HPDE6-E6E7 (cell line): ENCODE measurements around the gene MYOM3.

Source experiments
- DNase-seq: peaks from one replicate; pipeline ENCODE4 v3.0.0; 2011; ENCODE audit warnings: missing footprints; ENCODE audit errors: extremely low spot score

The MYOM3 gene

GRCh38 chr1:24111996-24112779 lies at the start of gene MYOM3:
Gene MYOM3, minus strand, starts transcription at chr1:24112135. Its CDS starts 3,499 bp downstream, at chr1:24108636.
- peak; percentile 67 for DNase-seq

- DNase-seq = no peak
These were observed 49.3 kb upstream of the MYOM3 start for GRCh38 chr1:24161270-24161669.

GRCh38 chr1:24159366-24159765 lies 47.4 kb upstream of the MYOM3 start:
- no peak for DNase-seq

- no peak for DNase-seq
These were observed 46.1 kb upstream of the MYOM3 start for GRCh38 chr1:24157918-24158481.

GRCh38 chr1:24156542-24157260 lies 44.8 kb upstream of the MYOM3 start:
- no peak for DNase-seq

- no peak for DNase-seq
These were observed 43.3 kb upstream of the MYOM3 start for GRCh38 chr1:24155011-24155782.

GRCh38 chr1:24154215-24154614 lies 42.3 kb upstream of the MYOM3 start:
- DNase-seq = no peak

- no peak for DNase-seq
These were observed 40.9 kb upstream of the MYOM3 start for GRCh38 chr1:24152631-24153494.

GRCh38 chr1:24151175-24151533 lies 39.2 kb upstream of the MYOM3 start:
- DNase-seq = no peak

- DNase-seq = peak; percentile 79
These were observed 38.6 kb upstream of the MYOM3 start for GRCh38 chr1:24150234-24151174.

GRCh38 chr1:24149866-24150233 lies 37.9 kb upstream of the MYOM3 start:
- DNase-seq = peak; percentile 84

- DNase-seq = no peak
These were observed 35.9 kb upstream of the MYOM3 start for GRCh38 chr1:24147816-24148215.

- DNase-seq = no peak
These were observed 35.3 kb upstream of the MYOM3 start for GRCh38 chr1:24147194-24147593.

- DNase-seq = peak; percentile 85
These were observed 30.9 kb upstream of the MYOM3 start, which contains the start of gene IL22RA1 for GRCh38 chr1:24142546-24143534. Gene IL22RA1, minus strand, starts transcription at chr1:24143140. Its CDS starts 58 bp downstream, at chr1:24143082.

GRCh38 chr1:24141311-24141997 lies 29.5 kb upstream of the MYOM3 start:
- no peak for DNase-seq

GRCh38 chr1:24140741-24141181 lies 28.8 kb upstream of the MYOM3 start:
- no peak for DNase-seq

- no peak for DNase-seq
These were observed 28.0 kb upstream of the MYOM3 start for GRCh38 chr1:24139841-24140425.

GRCh38 chr1:24139222-24139489 lies 27.2 kb upstream of the MYOM3 start:
- DNase-seq = no peak
